ENCODE measurements around the gene DNAJC16.

DNA sequence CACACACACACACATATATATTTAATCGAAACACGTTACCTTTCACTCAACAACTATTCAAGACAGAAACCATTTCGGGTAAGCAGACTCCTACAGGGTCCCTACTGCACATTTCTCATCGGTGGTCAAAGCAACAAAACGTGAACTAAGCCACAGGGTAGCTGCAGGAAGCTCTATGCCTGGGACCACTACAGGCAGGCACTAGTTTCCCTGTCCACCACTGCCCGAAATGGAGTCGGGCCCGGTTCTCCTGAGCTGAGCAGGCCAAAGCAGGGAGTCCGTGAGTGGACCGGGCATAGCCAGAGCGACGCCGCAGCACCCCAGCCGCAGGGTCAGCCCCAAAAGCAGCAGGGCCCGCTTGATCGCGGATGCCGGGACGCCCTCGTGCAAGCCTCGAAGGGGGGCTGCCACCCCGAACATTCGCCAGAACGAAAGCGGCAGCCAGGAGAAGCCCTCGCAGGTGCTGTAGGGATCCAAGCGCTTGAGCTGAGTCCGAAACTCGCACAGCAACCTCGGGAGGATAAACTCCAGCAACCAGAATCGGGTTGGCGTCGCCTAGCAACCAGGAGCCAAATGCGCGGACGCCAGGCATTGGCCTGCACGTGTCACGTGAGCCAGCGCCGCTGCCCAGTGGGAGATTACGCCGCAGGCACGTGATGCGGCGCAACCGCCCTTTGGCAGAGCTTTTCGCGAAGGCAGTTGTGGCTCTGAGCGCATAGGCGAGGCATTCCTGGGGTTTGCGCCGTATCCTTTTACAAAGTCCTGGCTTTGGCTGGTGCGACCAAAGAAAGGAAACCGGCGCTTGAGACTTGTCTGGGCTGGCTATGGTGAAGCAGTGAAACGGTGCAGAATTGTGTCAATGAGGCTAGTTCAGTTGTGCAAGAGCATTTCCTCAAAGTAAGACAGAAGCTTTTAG lies 76.7 kb downstream of the DNAJC16 start:
- no peak for TF ChIP-seq CTCF (conservative IDR thresholded peaks at IDR 0.05; ENCODE audit: low read depth, low read length)
- no peak for TF ChIP-seq MAFK (IDR thresholded peaks at IDR 0.05; ENCODE audit: low read depth, low read length)
- TF ChIP-seq RFX5 (IDR thresholded peaks at IDR 0.05; ENCODE audit: low read depth, low read length), result no peak
- peak; percentile 67; the same call in 1 of the 2 replicates for TF ChIP-seq CEBPB (IDR thresholded peaks at IDR 0.05; ENCODE audit: low read depth, low read length)

Measured in IMR-90 (cell line).